ENCODE measurements around the gene NMRAL1. TPM values are rescaled to one million over a fixed set of nuclear protein-coding genes. Genes with fewer than 3 reads are reported as not detected.

Gene NMRAL1
- total and polyA plus RNA-seq, 2 donors (not counting 1 experiment from before 2014, with no cell fraction given) = 48.6 to 68.8 TPM

- H3K9me3 Mint-ChIP-seq (ENCODE audit: insufficient read depth) = no peaks in the 10 kb centered on the region
- H2AFZ ChIP-seq (ENCODE audit: insufficient read depth, low read depth, low read length, poor library complexity, severe bottlenecking) = no peak overlapping the region
- WGBS (ENCODE audit: insufficient coverage) = 89% methylated on average over 9 of the region's 9 CpGs
Observed at GRCh38 chr16:4511441-4512082, 37.1 kb upstream of the NMRAL1 start.

More at GRCh38 chr16:4511441-4512082, 37.1 kb upstream of the NMRAL1 start:
- Mint-ChIP-seq H3K4me3 (no peak overlapping the region), H3K27me3 (no peaks in the 10 kb centered on the region), H3K27ac (no peak overlapping the region), H3K4me1 (peaks cover 34% of the 10 kb centered on the region)
- H3K27ac ChIP-seq (ENCODE audit: low read length in 2 of 2) = no peak overlapping the region
- H3K9me3 ChIP-seq (ENCODE audit: control extremely low read depth in 1 of 3, control insufficient read depth in 2 of 3, insufficient read depth in 1 of 3, low read length in 2 of 3) = no peaks in the 10 kb centered on the region
- ChIA-PET POLR2A (no interaction called here), CTCF (interaction anchor here (1.5 kb wide), 1 partner anchor 37 kb away, joined by 4 read pairs; no protein-coding TSS in a partner anchor)
- TF ChIP-seq, protein P1, sequence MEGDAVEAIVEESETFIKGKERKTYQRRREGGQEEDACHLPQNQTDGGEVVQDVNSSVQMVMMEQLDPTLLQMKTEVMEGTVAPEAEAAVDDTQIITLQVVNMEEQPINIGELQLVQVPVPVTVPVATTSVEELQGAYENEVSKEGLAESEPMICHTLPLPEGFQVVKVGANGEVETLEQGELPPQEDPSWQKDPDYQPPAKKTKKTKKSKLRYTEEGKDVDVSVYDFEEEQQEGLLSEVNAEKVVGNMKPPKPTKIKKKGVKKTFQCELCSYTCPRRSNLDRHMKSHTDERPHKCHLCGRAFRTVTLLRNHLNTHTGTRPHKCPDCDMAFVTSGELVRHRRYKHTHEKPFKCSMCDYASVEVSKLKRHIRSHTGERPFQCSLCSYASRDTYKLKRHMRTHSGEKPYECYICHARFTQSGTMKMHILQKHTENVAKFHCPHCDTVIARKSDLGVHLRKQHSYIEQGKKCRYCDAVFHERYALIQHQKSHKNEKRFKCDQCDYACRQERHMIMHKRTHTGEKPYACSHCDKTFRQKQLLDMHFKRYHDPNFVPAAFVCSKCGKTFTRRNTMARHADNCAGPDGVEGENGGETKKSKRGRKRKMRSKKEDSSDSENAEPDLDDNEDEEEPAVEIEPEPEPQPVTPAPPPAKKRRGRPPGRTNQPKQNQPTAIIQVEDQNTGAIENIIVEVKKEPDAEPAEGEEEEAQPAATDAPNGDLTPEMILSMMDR (IDR thresholded peaks at IDR 0.05) = no peak
- TF ChIP-seq EZH2 (IDR thresholded peaks at IDR 0.05; ENCODE audit: borderline replicate concordance, insufficient read depth, low read depth, low read length, poor library complexity, severe bottlenecking) = no peak
- no peak overlapping the region for H3K9ac ChIP-seq (ENCODE audit: low read length)
- H4K20me1 ChIP-seq (ENCODE audit: control insufficient read depth, insufficient read depth, low read length, poor library complexity, severe bottlenecking) = peaks cover 11% of the 10 kb centered on the region
- H3K36me3 ChIP-seq (replicated peaks in 1 of 2; ENCODE audit: control extremely low read depth in 1 of 2, control insufficient read depth in 1 of 2, extremely low read depth in 1 of 2, insufficient read depth in 2 of 2, low read length in 1 of 2) = peaks cover 1 to 59% of the 10 kb centered on the region in 2 experiments
- H3K79me2 ChIP-seq (ENCODE audit: control insufficient read depth, insufficient read depth, low read length) = peaks cover 47% of the 10 kb centered on the region
- no peak overlapping the region for H3K4me3 ChIP-seq (ENCODE audit: control extremely low read depth in 1 of 5, extremely low read depth in 1 of 5, insufficient read depth in 1 of 5, low read depth in 2 of 5, low read length in 4 of 5)
- H3K27me3 ChIP-seq (replicated peaks in 1 of 4; ENCODE audit: control extremely low read depth in 1 of 4, control insufficient read depth in 3 of 4, insufficient read depth in 4 of 4, low read length in 3 of 4) = no peaks in the 10 kb centered on the region
- intact Hi-C loops (cut with micrococcal nuclease) = no loop called here
- no peak for DNase-seq
- H3K4me1 ChIP-seq (ENCODE audit: control insufficient read depth in 2 of 2, insufficient read depth in 2 of 2, low read length in 2 of 2) = peaks cover 31 to 39% of the 10 kb centered on the region in 2 donors
- H3K4me2 ChIP-seq (replicated peaks; ENCODE audit: low read depth, low read length, poor library complexity, severe bottlenecking) = no peak overlapping the region
- no peak for ATAC-seq (ENCODE audit: low read depth)

Measured in B cell (primary cell).